Tibial nerve (tissue), 3 donors: Measurements from ENCODE around the gene UNKL.

Source experiments
- POLR2A ChIP-seq, 2 donors: fragments of 450-650 bp; IDR thresholded peaks; one replicate each; pipeline ENCODE4 v1.6.1; 2017; ENCODE audit warnings: antibody characterized with exemption in 2 of 2, mild to moderate bottlenecking in 2 of 2, moderate library complexity in 2 of 2
- TF ChIP-seq, protein P1 (sequence below), 5 experiments: fragments of 200-600 bp in 3 of 5; fragments of 450-650 bp in 2 of 5; sonication (generic) in 3 of 5; IDR thresholded peaks; one replicate each; pipeline ENCODE4 v1.5.1; 2016 to 2019; ENCODE audit warnings: antibody characterized with exemption in 5 of 5, mild to moderate bottlenecking in 3 of 5, moderate library complexity in 2 of 5

DNA sequence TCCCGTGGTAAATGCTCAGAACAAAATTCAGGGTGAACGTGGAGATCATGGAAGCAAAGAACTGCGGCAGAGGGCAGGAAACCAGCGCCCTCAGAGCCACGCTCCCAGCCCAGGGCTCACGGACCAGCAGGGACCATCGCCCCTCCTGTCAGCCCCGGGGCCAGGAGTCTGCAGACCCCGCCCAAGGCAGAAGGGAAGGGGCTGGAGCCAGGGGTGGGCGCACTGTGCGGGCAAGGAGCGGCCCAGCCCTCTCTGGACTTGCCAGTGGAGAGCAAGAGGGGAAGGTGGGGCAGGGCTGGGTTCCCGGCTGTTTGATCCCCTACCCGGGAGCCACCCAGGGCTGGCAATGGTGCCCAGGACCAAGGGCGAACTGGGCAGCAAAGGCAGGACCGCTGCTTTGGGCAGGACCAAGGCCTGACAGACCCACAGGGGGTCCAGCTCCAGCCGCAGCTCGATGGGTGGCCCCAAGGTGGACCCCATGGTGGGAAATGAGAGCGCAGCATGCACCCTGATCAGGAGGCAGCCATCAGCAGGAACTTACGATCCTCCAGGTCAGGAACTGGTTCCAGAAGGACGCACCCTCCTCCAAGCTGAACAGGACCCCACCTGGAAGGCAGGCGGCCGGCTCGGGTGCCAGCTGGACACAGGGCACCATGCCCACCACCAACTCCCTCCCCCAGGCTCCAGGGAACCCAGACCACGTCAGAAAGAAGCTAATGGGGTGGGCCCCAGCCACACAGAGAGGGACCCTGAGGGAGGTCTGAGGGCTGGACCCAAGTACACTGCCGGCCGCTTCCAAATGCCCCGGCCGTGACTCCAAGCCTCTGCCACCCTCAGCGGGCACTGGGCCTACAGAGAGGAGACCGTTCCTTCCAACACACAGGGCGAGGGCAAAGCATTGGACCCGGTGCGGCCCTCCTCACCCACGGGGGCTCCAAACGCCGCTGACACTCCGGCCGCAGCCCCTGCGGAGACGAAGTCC, 41.0 kb upstream of the UNKL start:
- TF ChIP-seq, protein P1, sequence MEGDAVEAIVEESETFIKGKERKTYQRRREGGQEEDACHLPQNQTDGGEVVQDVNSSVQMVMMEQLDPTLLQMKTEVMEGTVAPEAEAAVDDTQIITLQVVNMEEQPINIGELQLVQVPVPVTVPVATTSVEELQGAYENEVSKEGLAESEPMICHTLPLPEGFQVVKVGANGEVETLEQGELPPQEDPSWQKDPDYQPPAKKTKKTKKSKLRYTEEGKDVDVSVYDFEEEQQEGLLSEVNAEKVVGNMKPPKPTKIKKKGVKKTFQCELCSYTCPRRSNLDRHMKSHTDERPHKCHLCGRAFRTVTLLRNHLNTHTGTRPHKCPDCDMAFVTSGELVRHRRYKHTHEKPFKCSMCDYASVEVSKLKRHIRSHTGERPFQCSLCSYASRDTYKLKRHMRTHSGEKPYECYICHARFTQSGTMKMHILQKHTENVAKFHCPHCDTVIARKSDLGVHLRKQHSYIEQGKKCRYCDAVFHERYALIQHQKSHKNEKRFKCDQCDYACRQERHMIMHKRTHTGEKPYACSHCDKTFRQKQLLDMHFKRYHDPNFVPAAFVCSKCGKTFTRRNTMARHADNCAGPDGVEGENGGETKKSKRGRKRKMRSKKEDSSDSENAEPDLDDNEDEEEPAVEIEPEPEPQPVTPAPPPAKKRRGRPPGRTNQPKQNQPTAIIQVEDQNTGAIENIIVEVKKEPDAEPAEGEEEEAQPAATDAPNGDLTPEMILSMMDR (IDR thresholded peaks at IDR 0.05), result no peak
- no peak for TF ChIP-seq POLR2A (IDR thresholded peaks at IDR 0.05)
